H9 (cell line): ENCODE results near the gene DNAJA2. TPM values are rescaled to one million over a fixed set of nuclear protein-coding genes. Genes with fewer than 3 reads are reported as not detected.

Experiments used
- DNase-seq: peaks from one replicate; pipeline ENCODE4 v3.0.0-alpha.2; 2017
- H2AFZ ChIP-seq: one replicate; pipeline ENCODE4 v1.6.1; 2013; ENCODE audit warnings: mild to moderate bottlenecking, low read length, control low read depth, moderate library complexity
- H2AK5ac ChIP-seq: 2 replicates; pipeline ENCODE4 v1.6.1; 2013; ENCODE audit warnings: low read length, control low read depth, mixed read lengths; ENCODE audit not compliant: insufficient read length
- H2BK120ac ChIP-seq: one replicate; pipeline ENCODE4 v1.6.1; 2013; ENCODE audit warnings: low read depth, mild to moderate bottlenecking, low read length, control low read depth, inconsistent platforms; ENCODE audit not compliant: poor library complexity, severe bottlenecking
- H2BK12ac ChIP-seq: 2 replicates; pipeline ENCODE4 v1.6.1; 2013; ENCODE audit warnings: low read length, control low read depth, mixed read lengths, low read depth; ENCODE audit not compliant: insufficient read length
- H2BK15ac ChIP-seq: 2 replicates; pipeline ENCODE4 v1.6.1; 2013; ENCODE audit warnings: low read depth, low read length, control low read depth
- H2BK20ac ChIP-seq: one replicate; pipeline ENCODE4 v1.6.1; 2013; ENCODE audit warnings: low read depth, mild to moderate bottlenecking, low read length, control low read depth, inconsistent platforms; ENCODE audit not compliant: poor library complexity, severe bottlenecking
- H2BK5ac ChIP-seq: 2 replicates; pipeline ENCODE4 v1.6.1; 2013; ENCODE audit warnings: low read length, control low read depth, mixed read lengths; ENCODE audit not compliant: insufficient read length
- H3K14ac ChIP-seq: 2 replicates; pipeline ENCODE4 v1.6.1; 2013; ENCODE audit warnings: low read length, control low read depth; ENCODE audit not compliant: insufficient read depth
- H3K18ac ChIP-seq: 2 replicates; pipeline ENCODE4 v1.6.1; 2013; ENCODE audit warnings: low read depth, mild to moderate bottlenecking, mixed read lengths, low read length, control low read depth; ENCODE audit not compliant: insufficient read length
- H3K23ac ChIP-seq: 2 replicates; pipeline ENCODE4 v1.6.1; 2013; ENCODE audit warnings: low read length, control low read depth, mixed read lengths, low read depth; ENCODE audit not compliant: insufficient read length
- H3K23me2 ChIP-seq: 2 replicates; pipeline ENCODE4 v1.6.1; 2013; ENCODE audit warnings: low read depth, mild to moderate bottlenecking, mixed read lengths, low read length, control low read depth; ENCODE audit not compliant: insufficient read length, poor library complexity, severe bottlenecking
- H3K27ac ChIP-seq: 2 replicates; pipeline ENCODE4 v1.5.1; 2013; ENCODE audit warnings: low read length, control low read depth, mixed read lengths, low read depth; ENCODE audit not compliant: insufficient read length
- H3K27me3 ChIP-seq: 2 replicates; pipeline ENCODE4 v1.6.1; 2013; ENCODE audit warnings: low read length, control low read depth, inconsistent platforms; ENCODE audit not compliant: insufficient read depth
- H3K4ac ChIP-seq: 2 replicates; pipeline ENCODE4 v1.6.1; 2013; ENCODE audit warnings: low read depth, mild to moderate bottlenecking, control low read depth, inconsistent platforms, low read length, moderate library complexity
- H3K4me1 ChIP-seq: 2 replicates; pipeline ENCODE4 v1.6.1; 2013; ENCODE audit warnings: low read length, control low read depth, inconsistent platforms; ENCODE audit not compliant: insufficient read depth
- H3K4me2 ChIP-seq: 2 replicates; pipeline ENCODE4 v1.6.1; 2013; ENCODE audit warnings: low read length, control low read depth, mixed read lengths; ENCODE audit not compliant: insufficient read length, insufficient read depth
- H3K56ac ChIP-seq: 2 replicates; pipeline ENCODE4 v1.6.1; 2013; ENCODE audit warnings: low read depth, mild to moderate bottlenecking, mixed read lengths, low read length, control low read depth; ENCODE audit not compliant: insufficient read length
- H3K79me1 ChIP-seq: 2 replicates; pipeline ENCODE4 v1.6.1; 2013; ENCODE audit warnings: low read depth, mild to moderate bottlenecking, moderate library complexity, low read length, control low read depth, inconsistent platforms; ENCODE audit not compliant: insufficient read depth, poor library complexity, severe bottlenecking
- H3K79me2 ChIP-seq: 2 replicates; pipeline ENCODE4 v1.6.1; 2013; ENCODE audit warnings: low read length, control low read depth, inconsistent platforms; ENCODE audit not compliant: insufficient read depth
- H3K9ac ChIP-seq: 2 replicates; pipeline ENCODE4 v1.6.1; 2013; ENCODE audit warnings: low read length, control low read depth, mixed read lengths; ENCODE audit not compliant: insufficient read length; ENCODE audit errors: extremely low read depth
- H3K9me3 ChIP-seq: one replicate; pipeline ENCODE4 v1.6.1; 2013; ENCODE audit warnings: low read depth, low read length, inconsistent platforms; ENCODE audit not compliant: control insufficient read depth
- H3T11ph ChIP-seq: one replicate; pipeline ENCODE4 v1.6.1; 2013; ENCODE audit warnings: mild to moderate bottlenecking, low read length, control low read depth, inconsistent platforms
- H4K20me1 ChIP-seq: one replicate; pipeline ENCODE4 v1.6.1; 2013; ENCODE audit not compliant: control insufficient read depth, insufficient read length, insufficient read depth
- H4K5ac ChIP-seq: 2 replicates; pipeline ENCODE4 v1.6.1; 2013; ENCODE audit warnings: low read depth, mild to moderate bottlenecking, mixed read lengths, low read length, control low read depth; ENCODE audit not compliant: insufficient read length
- H4K8ac ChIP-seq: replicated peaks from 2 replicates; pipeline ENCODE4 v1.6.1; 2013; ENCODE audit warnings: low read length, control low read depth, mixed read lengths, low read depth; ENCODE audit not compliant: insufficient read length
- H4K91ac ChIP-seq: 2 replicates; pipeline ENCODE4 v1.6.1; 2013; ENCODE audit warnings: low read depth, mild to moderate bottlenecking, moderate library complexity, mixed read lengths, low read length, control low read depth; ENCODE audit not compliant: insufficient read length
- H3K27ac Mint-ChIP-seq, 3 experiments: 2 replicates in 2 of 3; 3 replicates in 1 of 3; pipeline ENCODE4 v1.8.0; 2020 to 2021; ENCODE audit warnings: mixed read lengths in 3 of 3, mild to moderate bottlenecking in 1 of 3, moderate library complexity in 1 of 3
- H3K27me3 Mint-ChIP-seq: 2 replicates; pipeline ENCODE4 v1.8.0; 2021; ENCODE audit warnings: low read depth, mild to moderate bottlenecking, moderate library complexity, mixed read lengths
- H3K36me3 Mint-ChIP-seq, 3 experiments: 2 replicates in 2 of 3; 3 replicates in 1 of 3; pipeline ENCODE4 v1.8.0; 2020 to 2021; ENCODE audit warnings: low read depth in 3 of 3, mixed read lengths in 3 of 3; ENCODE audit not compliant: insufficient read depth in 1 of 3
- H3K4me1 Mint-ChIP-seq, 2 experiments: 2 replicates each; pipeline ENCODE4 v1.8.0; 2020; ENCODE audit warnings: mixed read lengths in 2 of 2
- H3K4me3 Mint-ChIP-seq, 2 experiments: 2 replicates in 1 of 2; 3 replicates in 1 of 2; pipeline ENCODE4 v1.8.0; 2020 to 2021; ENCODE audit warnings: mild to moderate bottlenecking in 2 of 2, mixed read lengths in 2 of 2, moderate library complexity in 1 of 2
- H3K9me3 Mint-ChIP-seq, 2 experiments: 2 replicates in 1 of 2; 3 replicates in 1 of 2; pipeline ENCODE4 v1.8.0; 2020; ENCODE audit warnings: mild to moderate bottlenecking in 2 of 2, mixed read lengths in 2 of 2, moderate library complexity in 1 of 2
- CTCF ChIP-seq: fragments of 200-600 bp; sonication (generic); conservative IDR thresholded peaks from 3 replicates; pipeline ENCODE4 v1.8.0; 2021; ENCODE audit warnings: antibody characterized with exemption, mild to moderate bottlenecking
- WGBS: extraction: QIAGEN DNeasy Blood & Tissue Kit; methylation state at CpG from one replicate; pipeline ENCODE4 v1.1.7; 2013; ENCODE audit warnings: missing lambda C conversion rate, low lambda C conversion rate, mixed read lengths; ENCODE audit not compliant: insufficient read length; ENCODE audit errors: extremely low coverage; 5-methylcytosine and 5-hydroxymethylcytosine counted together
- total RNA-seq: library from RNA; stranded (reverse); gene quantifications from 2 replicates; pipeline ENCODE4 v1.2.1, GENCODE V29; 2021

DNAJA2 gene
- total RNA-seq, 1 experiment from 2014 or later = 102 TPM

DNA sequence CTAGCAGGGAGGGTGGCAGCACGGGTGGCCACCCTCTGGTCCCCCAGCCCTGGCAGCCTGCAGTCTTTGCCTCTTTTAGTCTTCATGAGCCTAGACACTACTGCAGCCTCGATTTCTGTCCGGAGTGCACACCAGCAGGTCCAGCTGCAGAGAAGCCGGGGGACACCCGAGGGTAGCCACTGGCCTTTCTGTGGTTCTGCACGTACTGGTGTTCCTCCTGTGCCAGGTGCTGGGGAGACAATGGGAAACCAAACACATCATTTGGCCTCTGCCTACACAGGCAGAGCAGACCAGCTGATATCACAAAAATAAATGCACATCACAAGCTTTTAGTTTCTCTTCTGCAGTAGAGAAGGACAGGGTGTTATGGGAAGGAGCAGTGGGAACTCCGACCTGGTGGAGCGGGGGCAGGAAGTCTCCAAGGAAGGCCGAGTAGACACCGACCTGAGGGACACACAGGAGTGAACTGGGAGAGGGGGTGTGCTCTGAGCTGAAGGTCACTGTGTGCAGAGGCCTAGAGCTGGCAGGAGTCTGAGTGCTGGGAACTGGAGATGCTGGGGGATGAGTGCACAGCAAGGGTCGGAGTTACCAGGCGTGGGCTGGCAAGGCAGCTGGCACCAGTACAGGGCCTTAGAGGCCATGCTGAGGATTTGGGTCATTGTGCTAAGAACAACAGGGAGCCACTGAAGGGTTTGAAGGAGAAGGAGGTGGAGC, 66.3 kb downstream of the DNAJA2 start:
- Histone ChIP-seq H2BK20ac (no peak overlapping the region), H4K5ac (no peak overlapping the region), H2BK12ac (no peak overlapping the region), H3K23me2 (no peaks in the 10 kb centered on the region), H3K18ac (no peak overlapping the region), H2BK5ac (no peak overlapping the region), H3K9me3 (no peaks in the 10 kb centered on the region), H3K9ac (no peak overlapping the region), H3K79me1 (no peaks in the 10 kb centered on the region), H4K20me1 (peaks cover 5% of the 10 kb centered on the region), H2BK120ac (no peak overlapping the region), H3K4ac (no peak overlapping the region), H3K14ac (no peak overlapping the region), H3T11ph (no peak overlapping the region), H4K91ac (no peak overlapping the region), H2AFZ (no peak overlapping the region), H3K27me3 (no peaks in the 10 kb centered on the region), H2BK15ac (no peak overlapping the region), H3K23ac (no peak overlapping the region), H3K4me2 (no peak overlapping the region), H2AK5ac (no peak overlapping the region), H3K4me1 (no peaks in the 10 kb centered on the region), H4K8ac (no peak overlapping the region), H3K79me2 (no peaks in the 10 kb centered on the region), H3K27ac (no peak overlapping the region), H3K56ac (no peak overlapping the region)
- TF ChIP-seq CTCF = no peak
- Mint-ChIP-seq H3K27me3 (no peaks in the 10 kb centered on the region), H3K4me3 (no peak overlapping the region), H3K9me3 (no peaks in the 10 kb centered on the region; a peak in 1 of 5 replicates), H3K27ac (peak overlapping the region; percentile 35 to 95 (median 81); a peak in 5 of 7 replicates), H3K36me3 (peaks cover 54 to 83% (median 70%) of the 10 kb centered on the region in 3 experiments), H3K4me1 (peaks cover 5% of the 10 kb centered on the region in 2 experiments; a peak in 3 of 4 replicates)
- no CpG with 5 or more reads among the region's 12 CpGs for WGBS
- no peak for DNase-seq
